Activated T-cell treated with anti-CD3 and anti-CD28 coated beads, Interleukin-2, amount 50 U/mL, for 4 hours (primary cell): ENCODE data around the gene ARHGEF35. TPM values are rescaled to one million over a fixed set of nuclear protein-coding genes. Genes with fewer than 3 reads are reported as not detected.
"Not testable (repeated sequence)": the region's sequence is repeated elsewhere in the genome, so short reads cannot be mapped to it uniquely, and the experiment has no call there.

Experiments
- ATAC-seq, 2 donors: fragments of 200-7000 bp; cut with Tn5 transposase; one replicate each; pipeline ENCODE4 v1.10.0; 2021
- DNase-seq: peaks from one replicate; pipeline ENCODE4 v3.0.0-alpha.2; 2020
- H3K27me3 Mint-ChIP-seq: one replicate; pipeline ENCODE4 v1.8.0; 2021; ENCODE audit warnings: low read depth, mixed read lengths
- H3K36me3 Mint-ChIP-seq: one replicate; pipeline ENCODE4 v1.8.0; 2022; ENCODE audit warnings: mixed read lengths; ENCODE audit not compliant: insufficient read depth
- H3K4me1 Mint-ChIP-seq: one replicate; pipeline ENCODE4 v1.8.0; 2021; ENCODE audit warnings: low read depth, mixed read lengths
- H3K4me3 Mint-ChIP-seq: one replicate; pipeline ENCODE4 v1.8.0; 2021; ENCODE audit warnings: mild to moderate bottlenecking, moderate library complexity, mixed read lengths
- H3K9me3 Mint-ChIP-seq: one replicate; pipeline ENCODE4 v1.8.0; 2021; ENCODE audit warnings: mixed read lengths
- total RNA-seq, 3 donors: library from RNA; stranded (reverse); gene quantifications; one replicate each; pipeline ENCODE4 v1.2.1, GENCODE V29; 2021

Gene ARHGEF35
- total RNA-seq: 1 to 10 TPM; 1.7 to 4.0 (median 2.6) TPM

- not testable (repeated sequence) for H3K27me3 Mint-ChIP-seq, H3K4me1 Mint-ChIP-seq, DNase-seq, H3K36me3 Mint-ChIP-seq, H3K9me3 Mint-ChIP-seq
- peak; percentile 71 to 75 for ATAC-seq
- peak within 1 kb of the TSS; percentile 46 for H3K4me3 Mint-ChIP-seq
Observed at GRCh38 chr7:144195212-144195872, at the start of gene ARHGEF35. Gene ARHGEF35, minus strand, starts transcription at chr7:144195833. Its CDS starts 7,450 bp downstream, at chr7:144188383.

- DNase-seq, H3K9me3 Mint-ChIP-seq, H3K36me3 Mint-ChIP-seq, H3K4me1 Mint-ChIP-seq, ATAC-seq, H3K27me3 Mint-ChIP-seq, H3K4me3 Mint-ChIP-seq: not testable (repeated sequence)
Observed at GRCh38 chr7:144245372-144245771, 49.7 kb upstream of the ARHGEF35 start.

GRCh38 chr7:144239365-144239764, 43.7 kb upstream of the ARHGEF35 start, which contains the start of gene OR2A42:
Gene OR2A42, minus strand, starts transcription at chr7:144239605. Its CDS starts 6,762 bp downstream, at chr7:144232843.
- not testable (repeated sequence) for ATAC-seq, H3K4me3 Mint-ChIP-seq, H3K36me3 Mint-ChIP-seq, H3K9me3 Mint-ChIP-seq, H3K4me1 Mint-ChIP-seq, DNase-seq, H3K27me3 Mint-ChIP-seq

GRCh38 chr7:144238530-144239082, 43.0 kb upstream of the ARHGEF35 start:
- H3K36me3 Mint-ChIP-seq, H3K4me3 Mint-ChIP-seq, DNase-seq, H3K27me3 Mint-ChIP-seq, H3K9me3 Mint-ChIP-seq, H3K4me1 Mint-ChIP-seq, ATAC-seq: not testable (repeated sequence)

- not testable (repeated sequence) for H3K36me3 Mint-ChIP-seq, H3K4me3 Mint-ChIP-seq, H3K27me3 Mint-ChIP-seq, DNase-seq, H3K9me3 Mint-ChIP-seq, H3K4me1 Mint-ChIP-seq, ATAC-seq
Observed at GRCh38 chr7:144233039-144233438, 37.4 kb upstream of the ARHGEF35 start.

GRCh38 chr7:144231027-144231426, 35.4 kb upstream of the ARHGEF35 start:
- not testable (repeated sequence) for DNase-seq, H3K4me3 Mint-ChIP-seq, H3K9me3 Mint-ChIP-seq, ATAC-seq, H3K4me1 Mint-ChIP-seq, H3K27me3 Mint-ChIP-seq, H3K36me3 Mint-ChIP-seq

GRCh38 chr7:144228810-144229209, 33.2 kb upstream of the ARHGEF35 start:
- not testable (repeated sequence) for ATAC-seq

DNA sequence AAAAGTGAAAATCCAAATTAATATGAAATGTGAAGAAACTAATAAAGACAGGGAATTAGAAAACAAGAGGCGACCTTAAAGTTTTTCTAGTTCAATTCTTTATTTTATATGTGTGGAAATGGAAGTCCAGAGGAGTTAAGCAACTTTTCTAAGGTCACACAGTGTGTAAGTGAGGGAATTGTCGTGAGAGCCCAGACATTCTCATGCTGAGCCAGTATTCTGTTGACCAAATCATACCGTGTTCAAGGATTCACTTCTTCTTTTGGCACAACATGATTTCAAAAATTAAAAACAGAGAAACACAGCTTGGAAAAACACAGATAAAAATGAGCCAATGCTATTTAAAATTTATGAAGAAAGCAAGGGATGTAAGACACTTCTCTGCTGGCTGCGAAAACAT, 31.2 kb upstream of the ARHGEF35 start:
- H3K4me3 Mint-ChIP-seq, DNase-seq, H3K36me3 Mint-ChIP-seq, H3K4me1 Mint-ChIP-seq, ATAC-seq, H3K27me3 Mint-ChIP-seq, H3K9me3 Mint-ChIP-seq: not testable (repeated sequence)

More at GRCh38 chr7:144228810-144229209, 33.2 kb upstream of the ARHGEF35 start:
- H3K27me3 Mint-ChIP-seq, DNase-seq, H3K36me3 Mint-ChIP-seq, H3K9me3 Mint-ChIP-seq, H3K4me1 Mint-ChIP-seq, H3K4me3 Mint-ChIP-seq: not testable (repeated sequence)

GRCh38 chr7:144223675-144224074, 28.0 kb upstream of the ARHGEF35 start:
- DNase-seq, ATAC-seq, H3K36me3 Mint-ChIP-seq, H3K27me3 Mint-ChIP-seq, H3K4me1 Mint-ChIP-seq, H3K9me3 Mint-ChIP-seq, H3K4me3 Mint-ChIP-seq: not testable (repeated sequence)

- not testable (repeated sequence) for DNase-seq, H3K27me3 Mint-ChIP-seq, H3K4me3 Mint-ChIP-seq, H3K4me1 Mint-ChIP-seq, H3K9me3 Mint-ChIP-seq, H3K36me3 Mint-ChIP-seq, ATAC-seq
Observed at GRCh38 chr7:144220531-144220930, 24.9 kb upstream of the ARHGEF35 start.

DNA sequence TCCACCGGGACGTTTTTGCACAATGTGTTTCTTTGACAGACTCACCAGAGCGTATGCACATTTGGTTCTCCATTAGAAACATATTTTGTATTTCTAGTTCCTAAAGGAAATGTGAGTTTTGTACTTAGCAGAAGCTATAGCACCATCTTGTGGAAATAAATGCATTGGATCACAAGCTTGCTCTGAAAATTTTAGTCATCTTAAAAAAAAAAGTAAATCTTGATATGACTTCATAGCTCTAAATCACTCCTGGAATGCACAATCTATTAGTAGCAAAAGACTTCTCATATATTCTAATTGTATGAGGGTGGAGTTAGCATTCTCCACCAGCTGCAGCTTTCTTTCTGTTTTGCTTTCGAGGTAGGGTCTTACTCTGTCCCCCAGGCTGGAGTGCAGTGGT, 23.5 kb upstream of the ARHGEF35 start:
- not testable (repeated sequence) for H3K9me3 Mint-ChIP-seq, H3K27me3 Mint-ChIP-seq, H3K4me1 Mint-ChIP-seq, DNase-seq, H3K4me3 Mint-ChIP-seq, H3K36me3 Mint-ChIP-seq
- ATAC-seq: peak; percentile 32 to 53

DNA sequence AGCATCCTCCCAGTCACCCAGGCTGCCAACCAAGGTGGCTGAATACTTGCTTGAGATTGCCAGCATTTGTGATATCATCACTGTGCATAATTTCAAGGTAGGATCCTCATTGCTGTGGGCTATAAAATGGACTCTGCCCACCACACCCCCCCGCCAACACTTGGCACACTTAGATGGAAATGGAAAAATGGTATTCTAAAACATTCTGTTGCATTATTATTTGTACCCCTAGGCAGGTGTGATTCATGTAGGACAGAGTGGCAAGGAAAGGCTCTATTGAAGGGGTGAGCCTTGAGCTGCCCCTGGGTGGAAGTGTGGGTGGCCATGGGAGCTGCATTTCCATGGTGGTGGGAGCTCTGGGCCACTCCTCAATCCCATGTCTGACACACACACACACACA, 22.9 kb upstream of the ARHGEF35 start:
- H3K4me3 Mint-ChIP-seq, H3K9me3 Mint-ChIP-seq, H3K36me3 Mint-ChIP-seq, H3K4me1 Mint-ChIP-seq, ATAC-seq, DNase-seq, H3K27me3 Mint-ChIP-seq: not testable (repeated sequence)

GRCh38 chr7:144217200-144217599, 21.6 kb upstream of the ARHGEF35 start:
- DNase-seq, H3K36me3 Mint-ChIP-seq, ATAC-seq, H3K9me3 Mint-ChIP-seq, H3K4me3 Mint-ChIP-seq, H3K27me3 Mint-ChIP-seq, H3K4me1 Mint-ChIP-seq: not testable (repeated sequence)

DNA sequence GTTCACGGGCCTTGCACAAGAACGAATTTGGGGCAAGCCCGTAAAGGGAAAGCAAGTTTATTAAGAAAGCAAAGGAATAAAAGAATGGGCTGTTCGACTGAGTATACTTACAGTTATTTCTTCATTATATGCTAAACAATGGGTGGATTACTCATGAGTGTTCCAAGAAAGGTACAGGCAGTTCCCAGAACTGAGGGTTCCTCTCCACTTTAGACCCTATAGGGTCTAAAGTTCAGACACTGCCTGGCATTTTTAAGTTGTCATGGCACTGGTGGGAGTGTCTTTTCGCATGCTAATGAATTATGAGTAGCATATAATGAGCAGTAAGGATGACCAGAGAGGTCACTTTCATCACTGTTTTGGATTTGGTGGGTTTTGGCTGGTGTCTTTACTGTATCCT, 9.7 kb upstream of the ARHGEF35 start:
- H3K4me3 Mint-ChIP-seq, H3K4me1 Mint-ChIP-seq, H3K36me3 Mint-ChIP-seq, H3K27me3 Mint-ChIP-seq, H3K9me3 Mint-ChIP-seq, DNase-seq: not testable (repeated sequence)
- ATAC-seq: peak in 1 of 2 donors; percentile 14

GRCh38 chr7:144203086-144203485, 7.5 kb upstream of the ARHGEF35 start:
- not testable (repeated sequence) for H3K4me1 Mint-ChIP-seq, ATAC-seq, H3K36me3 Mint-ChIP-seq, H3K27me3 Mint-ChIP-seq, DNase-seq, H3K9me3 Mint-ChIP-seq, H3K4me3 Mint-ChIP-seq
